GM18861 (cell line): ENCODE measurements around the gene GRPEL2.

ENCODE experiments used
- ATAC-seq: cut with Tn5 transposase; IDR thresholded peaks from one replicate; pipeline ENCODE4 v1.9.1; 2021; ENCODE audit not compliant: unreplicated experiment

GRPEL2 gene

GRCh38 chr5:149355688-149356087, 10.4 kb downstream of the GRPEL2 start:
- ATAC-seq: no peak

- ATAC-seq: no peak
Observed at GRCh38 chr5:149356391-149356790, 11.1 kb downstream of the GRPEL2 start.

- ATAC-seq: peak; percentile 97
Observed at GRCh38 chr5:149357370-149358293, 12.3 kb downstream of the GRPEL2 start, which contains the start of gene PCYOX1L. Gene PCYOX1L, plus strand, starts transcription at chr5:149358046. Its CDS starts 23 bp downstream, at chr5:149358069.

GRCh38 chr5:149358294-149358651, 13.0 kb downstream of the GRPEL2 start:
- no peak for ATAC-seq

- no peak for ATAC-seq
Observed at GRCh38 chr5:149358868-149359495, 13.7 kb downstream of the GRPEL2 start.

GRCh38 chr5:149360272-149360671, 15.0 kb downstream of the GRPEL2 start:
- ATAC-seq: no peak

- no peak for ATAC-seq
Observed at GRCh38 chr5:149362541-149362940, 17.2 kb downstream of the GRPEL2 start.

GRCh38 chr5:149363358-149363757, 18.1 kb downstream of the GRPEL2 start:
- no peak for ATAC-seq

GRCh38 chr5:149363936-149364335, 18.6 kb downstream of the GRPEL2 start:
- no peak for ATAC-seq

- no peak for ATAC-seq
Observed at GRCh38 chr5:149364719-149365118, 19.4 kb downstream of the GRPEL2 start.

- ATAC-seq: no peak
Observed at GRCh38 chr5:149365418-149365817, 20.1 kb downstream of the GRPEL2 start.

GRCh38 chr5:149366169-149366729, 20.9 kb downstream of the GRPEL2 start:
- ATAC-seq: no peak

GRCh38 chr5:149367249-149367971, 22.1 kb downstream of the GRPEL2 start:
- peak; percentile 71 for ATAC-seq

GRCh38 chr5:149367972-149368645, 22.8 kb downstream of the GRPEL2 start:
- no peak for ATAC-seq

GRCh38 chr5:149370878-149371277, 25.6 kb downstream of the GRPEL2 start:
- ATAC-seq: no peak

- peak; percentile 61 for ATAC-seq
Observed at GRCh38 chr5:149371296-149371962, 26.1 kb downstream of the GRPEL2 start.

GRCh38 chr5:149372076-149372795, 26.9 kb downstream of the GRPEL2 start:
- ATAC-seq: no peak

GRCh38 chr5:149372932-149373331, 27.6 kb downstream of the GRPEL2 start:
- ATAC-seq: no peak

GRCh38 chr5:149374303-149374702, 29.0 kb downstream of the GRPEL2 start:
- ATAC-seq: no peak
